Measurements from ENCODE around the gene SMIM8.

SMIM8 gene

DNA sequence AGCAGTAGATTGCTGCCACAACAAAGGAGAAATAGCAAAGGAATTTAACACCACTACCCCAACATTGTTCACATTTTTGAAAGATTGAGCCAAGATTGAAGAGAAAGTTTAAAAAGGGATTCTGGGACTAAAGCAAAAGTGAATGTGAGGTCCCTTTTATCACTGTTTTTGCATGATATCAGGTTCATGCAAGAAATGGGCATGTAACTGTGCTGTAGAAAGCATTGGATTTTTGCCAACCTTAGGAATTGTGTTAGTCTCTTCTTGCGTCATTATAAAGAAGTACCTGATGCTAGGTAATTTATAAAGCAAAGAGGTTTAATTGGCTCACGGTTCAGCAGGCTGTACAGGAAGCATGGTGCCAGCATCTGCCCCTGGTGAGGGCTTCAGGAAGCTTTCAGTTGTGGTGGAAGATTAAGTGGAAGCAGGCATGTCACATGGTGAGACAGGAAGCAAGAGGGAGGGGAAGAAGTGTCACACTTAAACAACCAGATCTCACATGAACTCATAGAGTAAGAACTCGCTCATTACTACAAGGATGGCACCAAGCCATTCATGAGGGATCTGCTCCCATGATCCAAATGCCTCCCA, 11.3 kb downstream of the SMIM8 start:
- TF ChIP-seq, protein P1, sequence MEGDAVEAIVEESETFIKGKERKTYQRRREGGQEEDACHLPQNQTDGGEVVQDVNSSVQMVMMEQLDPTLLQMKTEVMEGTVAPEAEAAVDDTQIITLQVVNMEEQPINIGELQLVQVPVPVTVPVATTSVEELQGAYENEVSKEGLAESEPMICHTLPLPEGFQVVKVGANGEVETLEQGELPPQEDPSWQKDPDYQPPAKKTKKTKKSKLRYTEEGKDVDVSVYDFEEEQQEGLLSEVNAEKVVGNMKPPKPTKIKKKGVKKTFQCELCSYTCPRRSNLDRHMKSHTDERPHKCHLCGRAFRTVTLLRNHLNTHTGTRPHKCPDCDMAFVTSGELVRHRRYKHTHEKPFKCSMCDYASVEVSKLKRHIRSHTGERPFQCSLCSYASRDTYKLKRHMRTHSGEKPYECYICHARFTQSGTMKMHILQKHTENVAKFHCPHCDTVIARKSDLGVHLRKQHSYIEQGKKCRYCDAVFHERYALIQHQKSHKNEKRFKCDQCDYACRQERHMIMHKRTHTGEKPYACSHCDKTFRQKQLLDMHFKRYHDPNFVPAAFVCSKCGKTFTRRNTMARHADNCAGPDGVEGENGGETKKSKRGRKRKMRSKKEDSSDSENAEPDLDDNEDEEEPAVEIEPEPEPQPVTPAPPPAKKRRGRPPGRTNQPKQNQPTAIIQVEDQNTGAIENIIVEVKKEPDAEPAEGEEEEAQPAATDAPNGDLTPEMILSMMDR (IDR thresholded peaks at IDR 0.05; ENCODE audit: low read depth, low read length, missing control alignments) = no peak
- no peak overlapping the region for H3K4me3 ChIP-seq (ENCODE audit: low read depth, low read length)
- in situ Hi-C loops (cut with HindIII; ENCODE audit: low sequenced_read_pairs) = no loop called here
- DNase-seq (ENCODE audit: low read depth) = no peak

- no peak overlapping the region for H3K4me3 ChIP-seq (ENCODE audit: low read depth, low read length)
- in situ Hi-C loops (cut with HindIII; ENCODE audit: low sequenced_read_pairs) = no loop called here
- TF ChIP-seq, protein P1 (IDR thresholded peaks at IDR 0.05; ENCODE audit: low read depth, low read length, missing control alignments) = no peak
- DNase-seq (ENCODE audit: low read depth) = no peak
These were observed 12.3 kb downstream of the SMIM8 start for GRCh38 chr6:87334683-87335082.

DNA sequence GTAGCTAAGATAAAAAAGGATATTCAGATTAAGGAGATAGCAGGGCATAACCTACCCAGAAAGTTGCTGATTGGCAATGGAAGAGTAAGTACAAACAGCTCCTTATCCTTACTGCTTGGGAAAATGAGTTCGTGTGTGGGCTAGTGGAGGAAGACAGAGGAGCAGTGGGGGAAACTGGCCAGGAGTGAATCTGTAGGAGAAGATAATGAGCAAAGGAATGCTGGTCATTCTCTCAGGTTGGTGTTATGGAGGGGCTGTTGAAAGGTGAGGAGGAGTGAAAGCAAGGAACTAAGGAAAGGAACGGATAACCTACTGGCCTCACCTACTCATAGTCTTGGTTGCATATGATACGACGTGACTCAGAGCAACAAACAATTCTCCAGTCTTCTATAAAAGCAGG, 14.0 kb downstream of the SMIM8 start:
- no peak for DNase-seq (ENCODE audit: low read depth)
- TF ChIP-seq, protein P1 (IDR thresholded peaks at IDR 0.05; ENCODE audit: low read depth, low read length, missing control alignments) = no peak
- in situ Hi-C loops (cut with HindIII; ENCODE audit: low sequenced_read_pairs) = no loop called here
- no peak overlapping the region for H3K4me3 ChIP-seq (ENCODE audit: low read depth, low read length)

GRCh38 chr6:87340230-87340629, 17.8 kb downstream of the SMIM8 start:
- TF ChIP-seq, protein P1 (IDR thresholded peaks at IDR 0.05; ENCODE audit: low read depth, low read length, missing control alignments) = no peak
- H3K4me3 ChIP-seq (ENCODE audit: low read depth, low read length) = no peak overlapping the region
- in situ Hi-C loops (cut with HindIII; ENCODE audit: low sequenced_read_pairs) = no loop called here
- DNase-seq (ENCODE audit: low read depth) = no peak

- in situ Hi-C loops (cut with HindIII; ENCODE audit: low sequenced_read_pairs) = no loop called here
These were observed 18.8 kb downstream of the SMIM8 start for GRCh38 chr6:87341158-87341557.

DNA sequence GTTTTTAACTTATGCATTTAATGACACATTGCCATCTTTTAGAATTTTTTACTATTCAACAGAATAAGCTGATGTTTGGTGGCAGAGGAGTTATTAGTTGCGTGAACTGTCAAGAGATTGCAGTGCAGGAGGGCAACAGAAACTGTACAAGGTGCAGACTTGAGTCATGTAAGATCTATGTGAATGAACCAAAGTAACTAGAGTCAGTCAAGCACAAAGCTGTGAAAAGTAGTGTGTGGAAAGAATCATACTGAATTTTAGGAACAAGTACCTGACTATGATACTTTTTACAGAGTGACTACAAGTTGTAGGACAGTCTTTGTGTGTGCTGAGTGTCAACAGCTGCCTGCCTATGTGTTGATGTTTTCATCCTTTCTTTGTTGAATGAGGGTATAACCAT, 19.5 kb downstream of the SMIM8 start:
- in situ Hi-C loops (cut with HindIII; ENCODE audit: low sequenced_read_pairs) = no loop called here
- H3K4me3 ChIP-seq (ENCODE audit: low read depth, low read length) = no peak overlapping the region
- no peak for DNase-seq (ENCODE audit: low read depth)
- TF ChIP-seq, protein P1 (IDR thresholded peaks at IDR 0.05; ENCODE audit: low read depth, low read length, missing control alignments) = no peak

More at GRCh38 chr6:87341158-87341557, 18.8 kb downstream of the SMIM8 start:
- DNase-seq (ENCODE audit: low read depth) = no peak
- TF ChIP-seq, protein P1 (IDR thresholded peaks at IDR 0.05; ENCODE audit: low read depth, low read length, missing control alignments) = no peak
- H3K4me3 ChIP-seq (ENCODE audit: low read depth, low read length) = no peak overlapping the region
